ENCODE results near the gene RANBP1.
"Not testable (repeated sequence)": the region's sequence is repeated elsewhere in the genome, so short reads cannot be mapped to it uniquely, and the experiment has no call there.

The RANBP1 gene

GRCh38 chr22:20150381-20151275 is 34.7 kb downstream of the RANBP1 start, which contains the start of gene CCDC188:
TSS of gene CCDC188 (minus strand) at chr22:20151055. CDS start at chr22:20150986, 69 bp downstream.
- Mint-ChIP-seq H3K4me3 (no peak within 1 kb of the TSS), H3K9me3 (no peaks in the 10 kb centered on the region), H3K36me3 (peaks cover under 1% of the 10 kb centered on the region), H3K27ac (no peak within 1 kb of the TSS), H3K4me1 (no peaks in the 10 kb centered on the region), H3K27me3 (no peaks in the 10 kb centered on the region)
- DNase-seq (ENCODE audit: low spot score in 2 of 2) (no peak), ATAC-seq (ENCODE audit: low read depth) (no peak)

GRCh38 chr22:20151276-20151588 is 35.3 kb downstream of the RANBP1 start:
- Mint-ChIP-seq H3K4me1 (no peaks in the 10 kb centered on the region), H3K4me3 (no peak overlapping the region), H3K36me3 (no peaks in the 10 kb centered on the region), H3K27ac (no peak overlapping the region), H3K27me3 (no peaks in the 10 kb centered on the region), H3K9me3 (no peaks in the 10 kb centered on the region)
- ATAC-seq (ENCODE audit: low read depth) (no peak), DNase-seq (ENCODE audit: low spot score in 2 of 2) (no peak)

- no peaks in the 10 kb centered on the region for H3K9me3 Mint-ChIP-seq
- DNase-seq (ENCODE audit: low spot score in 2 of 2) (no peak), ATAC-seq (ENCODE audit: low read depth) (no peak)
- H3K27me3 Mint-ChIP-seq = peaks cover 3% of the 10 kb centered on the region
- no peak overlapping the region for H3K27ac Mint-ChIP-seq
- H3K4me3 Mint-ChIP-seq = no peak overlapping the region
- H3K36me3 Mint-ChIP-seq = no peaks in the 10 kb centered on the region
- peaks cover 3% of the 10 kb centered on the region for H3K4me1 Mint-ChIP-seq
Measured at GRCh38 chr22:20152464-20152890, 36.6 kb downstream of the RANBP1 start.

- Mint-ChIP-seq H3K27ac (no peak overlapping the region), H3K36me3 (no peaks in the 10 kb centered on the region), H3K4me3 (no peak overlapping the region), H3K9me3 (no peaks in the 10 kb centered on the region), H3K27me3 (peaks cover 6% of the 10 kb centered on the region), H3K4me1 (peaks cover 3% of the 10 kb centered on the region)
- ATAC-seq (ENCODE audit: low read depth) (no peak), DNase-seq (ENCODE audit: low spot score in 2 of 2) (no peak)
Measured at GRCh38 chr22:20153945-20154344, 38.0 kb downstream of the RANBP1 start.

- H3K4me1 Mint-ChIP-seq = peaks cover 3% of the 10 kb centered on the region
- no peaks in the 10 kb centered on the region for H3K36me3 Mint-ChIP-seq
- H3K27ac Mint-ChIP-seq = no peak overlapping the region
- peaks cover 8% of the 10 kb centered on the region for H3K27me3 Mint-ChIP-seq
- H3K9me3 Mint-ChIP-seq = no peaks in the 10 kb centered on the region
- ATAC-seq (ENCODE audit: low read depth) (no peak), DNase-seq (ENCODE audit: low spot score in 2 of 2) (no peak)
- H3K4me3 Mint-ChIP-seq = no peak overlapping the region
Measured at GRCh38 chr22:20154602-20155187, 38.8 kb downstream of the RANBP1 start.

- no peak overlapping the region for H3K4me3 Mint-ChIP-seq
- no peaks in the 10 kb centered on the region for H3K36me3 Mint-ChIP-seq
- H3K4me1 Mint-ChIP-seq = peaks cover 3% of the 10 kb centered on the region
- peaks cover 8% of the 10 kb centered on the region for H3K27me3 Mint-ChIP-seq
- H3K9me3 Mint-ChIP-seq = no peaks in the 10 kb centered on the region
- DNase-seq (ENCODE audit: low spot score in 2 of 2) = no peak
- ATAC-seq (ENCODE audit: low read depth) = no peak
- no peak overlapping the region for H3K27ac Mint-ChIP-seq
Measured at GRCh38 chr22:20155330-20156041, 39.6 kb downstream of the RANBP1 start.

GRCh38 chr22:20156042-20156389 is 40.1 kb downstream of the RANBP1 start:
- DNase-seq (ENCODE audit: low spot score in 2 of 2) = no peak

GRCh38 chr22:20156611-20157429 is 40.9 kb downstream of the RANBP1 start:
- H3K4me1 Mint-ChIP-seq = peaks cover 3% of the 10 kb centered on the region
- peak; percentile 90 for ATAC-seq (ENCODE audit: low read depth)
- H3K4me3 Mint-ChIP-seq = no peak overlapping the region
- peaks cover 8% of the 10 kb centered on the region for H3K27me3 Mint-ChIP-seq
- no peaks in the 10 kb centered on the region for H3K36me3 Mint-ChIP-seq
- H3K9me3 Mint-ChIP-seq = no peaks in the 10 kb centered on the region
- no peak overlapping the region for H3K27ac Mint-ChIP-seq
- DNase-seq (ENCODE audit: low spot score in 2 of 2) = peak; percentile 89 to 97

More at GRCh38 chr22:20156042-20156389, 40.1 kb downstream of the RANBP1 start:
- Mint-ChIP-seq H3K4me1 (peaks cover 3% of the 10 kb centered on the region), H3K9me3 (no peaks in the 10 kb centered on the region), H3K36me3 (no peaks in the 10 kb centered on the region), H3K4me3 (no peak overlapping the region), H3K27ac (no peak overlapping the region), H3K27me3 (peaks cover 8% of the 10 kb centered on the region)
- no peak for ATAC-seq (ENCODE audit: low read depth)

- Mint-ChIP-seq H3K4me3 (no peak overlapping the region), H3K27me3 (peaks cover 8% of the 10 kb centered on the region), H3K36me3 (no peaks in the 10 kb centered on the region), H3K4me1 (peaks cover 3% of the 10 kb centered on the region), H3K27ac (no peak overlapping the region), H3K9me3 (peaks cover 3% of the 10 kb centered on the region)
- ATAC-seq (ENCODE audit: low read depth) (no peak), DNase-seq (ENCODE audit: low spot score in 2 of 2) (no peak)
Measured at GRCh38 chr22:20157430-20158183, 41.7 kb downstream of the RANBP1 start.

- H3K27ac Mint-ChIP-seq = no peak overlapping the region
- ATAC-seq (ENCODE audit: low read depth) (no peak), DNase-seq (ENCODE audit: low spot score in 2 of 2) (no peak)
- peaks cover 3% of the 10 kb centered on the region for H3K9me3 Mint-ChIP-seq
- H3K4me3 Mint-ChIP-seq = no peak overlapping the region
- no peaks in the 10 kb centered on the region for H3K36me3 Mint-ChIP-seq
- H3K4me1 Mint-ChIP-seq = peaks cover 3% of the 10 kb centered on the region
- peaks cover 8% of the 10 kb centered on the region for H3K27me3 Mint-ChIP-seq
Measured at GRCh38 chr22:20158391-20159036, 42.6 kb downstream of the RANBP1 start.

GRCh38 chr22:20159076-20159475 is 43.2 kb downstream of the RANBP1 start:
- peaks cover 4% of the 10 kb centered on the region for H3K9me3 Mint-ChIP-seq
- no peak overlapping the region for H3K27ac Mint-ChIP-seq
- DNase-seq (ENCODE audit: low spot score in 2 of 2) = no peak
- H3K4me1 Mint-ChIP-seq = peaks cover 4% of the 10 kb centered on the region
- no peak for ATAC-seq (ENCODE audit: low read depth)
- peaks cover 8% of the 10 kb centered on the region for H3K27me3 Mint-ChIP-seq
- no peaks in the 10 kb centered on the region for H3K36me3 Mint-ChIP-seq
- no peak overlapping the region for H3K4me3 Mint-ChIP-seq

- not testable (repeated sequence) for H3K27ac Mint-ChIP-seq; H3K4me3 Mint-ChIP-seq; DNase-seq (ENCODE audit: low spot score in 2 of 2); H3K4me1 Mint-ChIP-seq; H3K9me3 Mint-ChIP-seq; H3K27me3 Mint-ChIP-seq; H3K36me3 Mint-ChIP-seq; ATAC-seq (ENCODE audit: low read depth)
Measured at GRCh38 chr22:20159531-20159930, 43.6 kb downstream of the RANBP1 start.

GRCh38 chr22:20160041-20160440 is 44.1 kb downstream of the RANBP1 start:
- Mint-ChIP-seq H3K27ac (no peak overlapping the region), H3K27me3 (peaks cover 8% of the 10 kb centered on the region), H3K4me1 (peaks cover 8% of the 10 kb centered on the region), H3K36me3 (no peaks in the 10 kb centered on the region), H3K9me3 (peaks cover 7% of the 10 kb centered on the region), H3K4me3 (no peak overlapping the region)
- no peak for DNase-seq (ENCODE audit: low spot score in 2 of 2)
- no peak for ATAC-seq (ENCODE audit: low read depth)
